ENCODE results near the gene CTNNBIP1. TPM values are rescaled to one million over a fixed set of nuclear protein-coding genes. Genes with fewer than 3 reads are reported as not detected.

Gene CTNNBIP1
- total RNA-seq, 4 donors from 2014 or later, result 58.0 to 99.3 (median 75.2) TPM

DNA sequence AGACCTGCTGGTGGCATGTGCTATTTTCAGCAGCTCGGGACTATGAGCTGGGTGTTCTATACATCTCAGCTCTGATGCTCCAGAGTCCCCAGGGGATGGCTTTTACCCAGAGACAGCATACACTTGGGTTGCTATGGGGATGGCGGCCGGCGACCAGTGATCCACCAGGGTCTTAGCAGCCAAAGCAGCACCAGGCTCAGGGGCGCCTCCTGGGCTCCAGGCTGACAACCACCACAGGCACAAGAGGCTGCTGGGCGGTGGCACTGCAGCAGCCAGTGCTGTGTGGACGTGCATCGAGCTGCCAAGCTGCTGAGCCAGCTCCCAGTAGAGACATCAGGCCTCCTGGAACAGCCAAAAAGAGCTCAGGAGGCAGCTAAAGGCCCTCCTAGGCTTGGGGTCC lies 48.7 kb downstream of the CTNNBIP1 start:
- H3K4me3 ChIP-seq (replicated peaks in 1 of 3), result no peak overlapping the region
- H3K27me3 ChIP-seq, result no peaks in the 10 kb centered on the region
- H3K4me1 ChIP-seq, result no peaks in the 10 kb centered on the region
- peaks cover 0 to 4% of the 10 kb centered on the region in 2 donors for H3K36me3 ChIP-seq
- no peak for DNase-seq
- TF ChIP-seq, protein P1, sequence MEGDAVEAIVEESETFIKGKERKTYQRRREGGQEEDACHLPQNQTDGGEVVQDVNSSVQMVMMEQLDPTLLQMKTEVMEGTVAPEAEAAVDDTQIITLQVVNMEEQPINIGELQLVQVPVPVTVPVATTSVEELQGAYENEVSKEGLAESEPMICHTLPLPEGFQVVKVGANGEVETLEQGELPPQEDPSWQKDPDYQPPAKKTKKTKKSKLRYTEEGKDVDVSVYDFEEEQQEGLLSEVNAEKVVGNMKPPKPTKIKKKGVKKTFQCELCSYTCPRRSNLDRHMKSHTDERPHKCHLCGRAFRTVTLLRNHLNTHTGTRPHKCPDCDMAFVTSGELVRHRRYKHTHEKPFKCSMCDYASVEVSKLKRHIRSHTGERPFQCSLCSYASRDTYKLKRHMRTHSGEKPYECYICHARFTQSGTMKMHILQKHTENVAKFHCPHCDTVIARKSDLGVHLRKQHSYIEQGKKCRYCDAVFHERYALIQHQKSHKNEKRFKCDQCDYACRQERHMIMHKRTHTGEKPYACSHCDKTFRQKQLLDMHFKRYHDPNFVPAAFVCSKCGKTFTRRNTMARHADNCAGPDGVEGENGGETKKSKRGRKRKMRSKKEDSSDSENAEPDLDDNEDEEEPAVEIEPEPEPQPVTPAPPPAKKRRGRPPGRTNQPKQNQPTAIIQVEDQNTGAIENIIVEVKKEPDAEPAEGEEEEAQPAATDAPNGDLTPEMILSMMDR (IDR thresholded peaks at IDR 0.05), result no peak
- TF ChIP-seq POLR2A (IDR thresholded peaks at IDR 0.05), result no peak
- H3K9me3 ChIP-seq, result no peaks in the 10 kb centered on the region
- no peak overlapping the region for H3K27ac ChIP-seq
- intact Hi-C loops (cut with DNase I), result no loop called here
- 69 to 91% methylated on average over 2 to 4 of the region's 8 CpGs for WGBS, 2 donors

DNA sequence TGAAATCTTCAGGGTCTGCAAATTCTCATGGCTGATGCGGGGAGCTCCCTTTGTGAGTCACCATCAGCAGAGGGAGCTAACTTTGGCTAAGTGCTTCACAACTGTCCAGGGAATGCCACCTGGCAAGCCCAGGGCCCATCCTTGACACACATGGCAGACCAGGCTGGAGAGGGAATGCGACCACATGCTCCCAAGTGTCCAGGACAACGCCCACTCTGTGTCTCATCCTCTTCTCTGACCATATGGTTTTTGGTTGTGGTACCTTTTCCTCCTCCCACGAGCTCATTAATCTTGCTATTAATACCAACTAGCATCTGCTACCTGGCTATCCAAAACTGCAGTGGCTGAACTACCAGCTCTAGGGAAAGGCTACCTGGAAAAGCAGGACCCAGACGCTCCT lies 49.2 kb downstream of the CTNNBIP1 start:
- WGBS, 2 donors, result 85 to 97% methylated on average over 5 of the region's 5 CpGs
- H3K9me3 ChIP-seq, result no peaks in the 10 kb centered on the region
- intact Hi-C loops (cut with DNase I), result no loop called here

DNA sequence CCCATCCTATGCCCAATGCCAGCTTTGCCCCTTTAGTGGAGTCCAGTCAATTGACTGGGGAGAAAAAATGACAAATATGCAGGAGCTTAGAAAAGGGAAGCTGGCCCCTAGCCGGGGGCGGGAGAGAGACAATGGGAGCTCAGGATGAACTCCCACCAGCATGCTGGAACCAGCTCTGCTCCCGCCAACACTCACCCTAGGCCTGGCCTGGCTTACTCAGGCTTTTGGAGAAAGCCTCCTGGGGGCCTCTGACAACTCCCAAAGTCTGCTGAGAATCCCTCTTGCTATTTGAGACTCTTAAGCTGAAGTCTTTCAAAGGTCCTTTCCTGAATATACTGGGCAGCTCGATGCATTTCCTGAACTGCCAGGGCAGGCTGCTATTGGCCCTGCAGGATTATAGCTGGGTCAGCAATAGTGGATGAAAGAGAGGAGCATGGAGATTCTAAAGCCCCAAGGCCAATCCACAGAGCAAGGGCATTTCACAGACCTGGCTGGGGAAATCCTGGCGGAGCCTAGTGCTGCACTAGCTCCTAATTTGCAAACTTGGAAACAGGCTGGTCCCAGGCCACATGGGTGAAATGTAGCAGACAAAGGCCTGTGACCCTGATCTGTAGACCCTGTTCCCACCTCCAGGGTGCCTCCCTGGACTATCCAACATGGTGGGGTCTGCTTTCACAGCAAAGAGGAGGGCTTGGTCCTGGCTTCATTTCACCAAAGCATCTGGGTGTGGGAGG lies 50.6 kb downstream of the CTNNBIP1 start:
- no peaks in the 10 kb centered on the region for H3K27me3 ChIP-seq
- H3K4me1 ChIP-seq, result no peaks in the 10 kb centered on the region
- no peak overlapping the region for H3K4me3 ChIP-seq (replicated peaks in 1 of 3)
- intact Hi-C loops (cut with DNase I), result no loop called here
- no peak for DNase-seq
- TF ChIP-seq POLR2A (IDR thresholded peaks at IDR 0.05), result no peak
- TF ChIP-seq, protein P1 (IDR thresholded peaks at IDR 0.05), result no peak
- H3K36me3 ChIP-seq, result peaks cover 0 to 4% of the 10 kb centered on the region in 2 donors
- H3K9me3 ChIP-seq, result no peaks in the 10 kb centered on the region
- 66 to 80% methylated on average over 5 of the region's 5 CpGs for WGBS, 2 donors
- no peak overlapping the region for H3K27ac ChIP-seq

More for the DNA sequence above, 49.2 kb downstream of the CTNNBIP1 start:
- no peak overlapping the region for H3K27ac ChIP-seq
- DNase-seq, result no peak
- TF ChIP-seq, protein P1 (IDR thresholded peaks at IDR 0.05), result no peak
- no peak for TF ChIP-seq POLR2A (IDR thresholded peaks at IDR 0.05)
- no peaks in the 10 kb centered on the region for H3K27me3 ChIP-seq
- H3K36me3 ChIP-seq, result peaks cover 0 to 4% of the 10 kb centered on the region in 2 donors
- no peak overlapping the region for H3K4me3 ChIP-seq (replicated peaks in 1 of 3)
- H3K4me1 ChIP-seq, result no peaks in the 10 kb centered on the region

DNA sequence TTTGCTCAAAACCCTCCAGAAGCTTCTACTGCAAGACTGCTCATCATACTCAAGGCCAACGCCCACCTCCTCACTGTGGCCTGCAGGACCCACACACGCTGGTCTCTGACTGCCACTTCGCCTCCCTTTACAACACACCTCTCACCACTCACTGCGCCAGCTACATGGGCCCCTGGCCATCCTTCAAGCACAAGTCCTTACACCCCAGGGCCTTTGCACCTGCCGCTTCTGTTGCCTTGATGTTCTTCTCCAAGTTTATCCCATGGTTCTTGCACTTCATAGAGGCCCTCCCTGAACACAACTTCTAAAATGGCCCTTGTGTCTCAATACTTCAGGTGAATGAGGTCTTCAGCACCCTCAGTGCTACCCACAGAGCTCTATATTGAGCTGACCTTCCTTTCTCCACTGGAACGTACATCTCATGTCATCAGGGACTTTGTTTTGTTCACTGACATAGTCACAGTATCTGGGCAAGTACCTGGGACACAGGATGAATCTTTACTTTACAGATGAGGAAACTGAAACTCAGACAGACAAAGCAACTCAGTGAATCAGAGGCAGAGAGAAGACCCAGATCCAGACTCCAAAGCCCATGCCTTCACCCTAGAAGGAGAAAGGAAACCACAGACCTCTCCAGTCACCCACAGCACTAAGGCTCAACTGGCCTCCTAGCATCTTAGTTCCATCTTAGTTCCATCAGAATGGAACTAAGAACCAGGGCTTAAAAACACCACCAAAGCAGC lies 51.6 kb downstream of the CTNNBIP1 start:
- H3K4me3 ChIP-seq (replicated peaks in 1 of 3), result no peak overlapping the region
- TF ChIP-seq POLR2A (IDR thresholded peaks at IDR 0.05), result no peak
- TF ChIP-seq, protein P1 (IDR thresholded peaks at IDR 0.05), result no peak
- 95 to 97% methylated on average over 6 of the region's 6 CpGs for WGBS, 2 donors
- no peaks in the 10 kb centered on the region for H3K27me3 ChIP-seq
- H3K9me3 ChIP-seq, result no peaks in the 10 kb centered on the region
- no peak overlapping the region for H3K27ac ChIP-seq
- no peaks in the 10 kb centered on the region for H3K4me1 ChIP-seq
- peaks cover 0 to 4% of the 10 kb centered on the region in 2 donors for H3K36me3 ChIP-seq
- intact Hi-C loops (cut with DNase I), result no loop called here
- DNase-seq, result no peak

DNA sequence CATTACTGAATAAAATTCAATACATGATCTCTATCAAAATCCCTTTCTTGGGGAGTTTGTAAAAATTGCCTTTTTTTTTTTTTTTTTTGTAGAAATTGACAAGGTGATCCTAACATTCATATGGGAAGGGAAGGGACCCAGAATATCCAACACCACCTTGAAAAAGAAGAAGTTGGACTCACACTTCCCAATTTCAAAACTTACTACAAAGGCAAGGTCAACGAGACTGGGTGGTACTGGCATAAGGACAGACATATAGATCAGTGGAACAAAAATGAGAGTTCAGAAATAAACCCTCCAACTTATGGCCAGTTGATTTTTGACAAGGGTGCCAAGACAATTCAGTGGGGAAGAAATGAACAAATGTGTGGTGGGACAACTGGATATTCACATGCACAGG lies 54.9 kb downstream of the CTNNBIP1 start:
- no peak for TF ChIP-seq POLR2A (IDR thresholded peaks at IDR 0.05)
- TF ChIP-seq, protein P1 (IDR thresholded peaks at IDR 0.05), result no peak
- intact Hi-C loops (cut with DNase I), result no loop called here
- WGBS, 2 donors, result 90 to 91% methylated on average over 1 of the region's 1 CpG

More for the DNA sequence above, 54.9 kb downstream of the CTNNBIP1 start:
- no peaks in the 10 kb centered on the region for H3K4me1 ChIP-seq
- H3K4me3 ChIP-seq (replicated peaks in 1 of 3), result no peak overlapping the region
- H3K9me3 ChIP-seq, result no peaks in the 10 kb centered on the region
- no peak overlapping the region for H3K27ac ChIP-seq
- H3K27me3 ChIP-seq, result no peaks in the 10 kb centered on the region
- no peak for DNase-seq
- peaks cover 0 to 4% of the 10 kb centered on the region in 2 donors for H3K36me3 ChIP-seq
